ENCODE data around the gene NXNL2. TPM values are rescaled to one million over a fixed set of nuclear protein-coding genes. Genes with fewer than 3 reads are reported as not detected.

Gene NXNL2
- total RNA-seq, 4 donors from 2014 or later = 0.93 TPM; not detected in 3

DNA sequence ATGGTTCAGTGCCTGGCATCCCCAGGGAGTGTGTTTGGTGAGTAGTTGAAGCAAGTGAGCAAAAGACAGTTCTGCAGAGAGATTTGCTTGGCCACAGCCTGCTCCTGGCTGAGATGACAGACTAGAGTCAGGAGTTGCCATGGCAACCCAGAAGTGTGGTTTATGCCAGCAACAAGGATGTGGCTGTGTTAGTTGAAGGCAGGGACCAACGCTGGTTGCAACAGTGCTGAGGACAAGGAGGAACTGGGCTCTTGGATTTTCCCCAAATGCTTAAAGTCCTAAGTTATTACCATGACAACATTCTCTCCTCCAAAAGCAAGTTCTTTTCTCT is 2.7 kb downstream of the NXNL2 start:
- DNase-seq (ENCODE audit: low spot score) = no peak
- ATAC-seq (ENCODE audit: low FRiP score) = no peak
- no peak for TF ChIP-seq CTCF (IDR thresholded peaks at IDR 0.05)

- ATAC-seq (ENCODE audit: low FRiP score) (no peak), DNase-seq (ENCODE audit: low spot score) (no peak)
- no peak for TF ChIP-seq CTCF (IDR thresholded peaks at IDR 0.05)
Observed at GRCh38 chr9:88538311-88539085, 3.5 kb downstream of the NXNL2 start.

- no peak for DNase-seq (ENCODE audit: low spot score)
- TF ChIP-seq CTCF (IDR thresholded peaks at IDR 0.05) = no peak
- ATAC-seq (ENCODE audit: low FRiP score) = no peak
Observed at GRCh38 chr9:88539246-88539645, 4.3 kb downstream of the NXNL2 start.

DNA sequence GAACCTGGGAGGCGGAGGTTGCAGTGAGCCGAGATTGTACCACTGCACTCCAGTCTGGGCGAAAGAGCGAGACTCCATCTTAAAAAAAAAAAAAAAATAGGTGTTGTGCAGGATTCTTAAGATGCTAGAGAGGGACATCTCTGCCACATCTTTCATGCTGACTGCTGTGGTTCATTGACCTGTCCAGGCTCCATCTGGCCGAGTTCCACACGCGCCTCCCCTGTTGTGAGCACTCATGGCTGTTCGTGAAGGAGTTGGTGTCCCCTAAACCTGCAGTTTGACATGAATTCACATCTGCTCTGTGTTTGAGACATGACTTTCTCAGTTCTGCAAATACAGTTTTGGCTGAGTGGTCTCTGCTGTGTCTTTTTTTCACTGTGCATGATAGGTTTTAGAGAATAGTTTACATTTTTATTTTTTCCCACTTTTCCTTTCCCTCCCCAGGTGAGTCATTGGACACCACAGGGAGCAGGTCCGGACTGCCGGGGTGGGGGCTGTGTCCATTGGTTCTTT is 5.3 kb downstream of the NXNL2 start:
- no peak for TF ChIP-seq CTCF (IDR thresholded peaks at IDR 0.05)
- DNase-seq (ENCODE audit: low spot score) (no peak), ATAC-seq (ENCODE audit: low FRiP score) (no peak)

DNA sequence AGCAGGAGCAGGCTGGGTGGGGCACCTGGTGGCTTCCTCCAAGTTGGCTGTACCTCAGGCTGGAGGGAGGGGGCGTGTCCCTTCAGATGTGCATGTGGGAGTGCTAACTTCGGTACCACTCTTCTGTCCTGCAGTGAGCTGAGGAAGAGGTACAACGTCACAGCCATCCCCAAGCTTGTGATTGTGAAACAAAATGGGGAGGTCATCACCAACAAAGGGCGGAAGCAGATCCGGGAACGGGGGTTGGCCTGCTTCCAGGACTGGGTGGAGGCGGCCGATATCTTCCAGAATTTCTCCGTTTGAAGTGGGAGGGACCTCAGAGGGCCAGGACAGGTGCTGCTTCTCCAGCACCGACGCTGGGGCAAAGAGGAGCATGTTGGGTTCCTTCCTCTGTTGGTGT is 9.3 kb downstream of the NXNL2 start:
- DNase-seq (ENCODE audit: low spot score) (no peak), ATAC-seq (ENCODE audit: low FRiP score) (no peak)
- no peak for TF ChIP-seq CTCF (IDR thresholded peaks at IDR 0.05)

- no peak for ATAC-seq (ENCODE audit: low FRiP score)
- no peak for TF ChIP-seq CTCF (IDR thresholded peaks at IDR 0.05)
- no peak for DNase-seq (ENCODE audit: low spot score)
Observed at GRCh38 chr9:88551546-88552137, 16.7 kb downstream of the NXNL2 start.

DNA sequence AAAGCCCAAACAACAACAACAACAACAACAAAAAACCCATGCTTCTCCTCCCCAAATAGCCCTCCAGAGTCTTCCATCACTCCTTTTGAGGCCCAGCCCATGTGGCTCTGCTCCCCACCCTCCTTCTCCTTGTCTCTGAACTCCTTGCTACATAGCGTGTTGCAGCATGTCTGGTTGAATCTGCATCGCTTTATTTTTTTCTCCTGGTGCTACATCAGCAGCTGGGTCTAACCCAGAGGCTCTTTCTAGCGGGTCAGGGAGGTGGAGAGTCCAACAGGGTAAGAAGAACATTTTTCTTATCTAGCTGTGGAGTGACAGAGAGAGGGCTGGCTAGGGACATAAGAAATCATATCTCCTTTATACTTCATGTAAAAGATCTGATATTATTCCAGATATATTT is 18.4 kb downstream of the NXNL2 start:
- DNase-seq (ENCODE audit: low spot score) (no peak), ATAC-seq (ENCODE audit: low FRiP score) (no peak)
- TF ChIP-seq CTCF (IDR thresholded peaks at IDR 0.05) = no peak
